GM21381 (cell line): ENCODE data around the gene CHST9.
"Not testable (repeated sequence)": the region's sequence is repeated elsewhere in the genome, so short reads cannot be mapped to it uniquely, and the experiment has no call there.

Source experiments
- ATAC-seq: cut with Tn5 transposase; IDR thresholded peaks from one replicate; pipeline ENCODE4 v1.9.1; 2021; ENCODE audit warnings: mild to moderate bottlenecking, moderate library complexity; ENCODE audit not compliant: unreplicated experiment

CHST9 gene

DNA sequence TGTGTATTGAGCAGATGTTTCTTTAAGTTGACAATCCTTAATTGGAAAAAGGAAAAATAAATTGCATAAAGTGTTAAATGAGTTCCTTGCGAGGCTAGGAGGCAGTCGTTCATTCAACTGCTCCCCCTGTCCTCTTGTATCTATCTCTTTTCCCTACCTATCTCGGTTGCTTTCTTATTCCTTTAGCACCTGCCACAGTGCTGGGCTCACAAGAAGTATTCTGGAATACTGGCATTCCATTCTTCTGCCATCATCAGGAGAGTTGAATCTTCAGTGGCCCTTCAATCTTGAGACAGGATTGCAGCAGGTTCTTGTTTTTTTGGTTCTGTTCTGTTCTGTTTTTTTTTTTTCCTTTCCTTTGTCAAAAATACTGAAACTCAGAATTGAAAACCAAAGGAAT, 176.5 kb downstream of the CHST9 start:
- no peak for ATAC-seq

DNA sequence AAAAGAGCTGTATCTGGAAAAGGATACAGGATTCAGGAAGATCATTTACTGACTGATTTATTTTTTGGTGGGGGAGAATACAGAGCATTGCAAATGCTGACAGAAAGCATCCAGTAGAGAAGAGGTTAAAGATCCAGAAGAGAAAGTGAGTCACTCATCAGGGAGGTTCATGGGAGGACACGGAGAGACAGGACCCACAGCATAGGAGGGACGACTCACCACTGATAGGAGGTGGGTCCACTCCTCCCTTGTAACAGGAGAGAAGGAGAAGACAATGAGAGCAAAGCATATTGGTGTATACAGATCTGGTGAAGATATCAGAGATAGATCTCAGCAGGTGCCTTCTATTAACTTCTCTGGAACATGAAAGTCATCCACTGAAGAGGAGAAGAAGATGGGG, 177.2 kb downstream of the CHST9 start:
- ATAC-seq: no peak

DNA sequence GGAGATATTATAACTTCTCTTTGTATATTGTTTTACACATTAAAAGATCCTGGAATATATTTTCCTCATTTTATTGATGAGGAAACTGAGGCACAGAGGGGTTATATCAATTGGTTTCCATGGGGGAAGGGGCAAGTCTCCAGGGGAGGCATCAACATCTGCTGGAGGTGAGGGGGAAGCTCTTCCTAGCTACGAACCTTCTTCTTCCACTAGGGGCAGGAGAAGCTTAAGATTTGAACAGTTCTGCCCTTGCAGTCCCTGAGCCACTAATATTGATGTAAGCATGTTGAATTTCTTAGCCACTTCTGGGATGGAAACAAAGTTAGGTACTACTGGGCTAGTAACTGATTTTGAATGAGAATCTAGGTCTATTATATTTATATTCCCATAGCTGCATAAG, 179.5 kb downstream of the CHST9 start:
- ATAC-seq: no peak

DNA sequence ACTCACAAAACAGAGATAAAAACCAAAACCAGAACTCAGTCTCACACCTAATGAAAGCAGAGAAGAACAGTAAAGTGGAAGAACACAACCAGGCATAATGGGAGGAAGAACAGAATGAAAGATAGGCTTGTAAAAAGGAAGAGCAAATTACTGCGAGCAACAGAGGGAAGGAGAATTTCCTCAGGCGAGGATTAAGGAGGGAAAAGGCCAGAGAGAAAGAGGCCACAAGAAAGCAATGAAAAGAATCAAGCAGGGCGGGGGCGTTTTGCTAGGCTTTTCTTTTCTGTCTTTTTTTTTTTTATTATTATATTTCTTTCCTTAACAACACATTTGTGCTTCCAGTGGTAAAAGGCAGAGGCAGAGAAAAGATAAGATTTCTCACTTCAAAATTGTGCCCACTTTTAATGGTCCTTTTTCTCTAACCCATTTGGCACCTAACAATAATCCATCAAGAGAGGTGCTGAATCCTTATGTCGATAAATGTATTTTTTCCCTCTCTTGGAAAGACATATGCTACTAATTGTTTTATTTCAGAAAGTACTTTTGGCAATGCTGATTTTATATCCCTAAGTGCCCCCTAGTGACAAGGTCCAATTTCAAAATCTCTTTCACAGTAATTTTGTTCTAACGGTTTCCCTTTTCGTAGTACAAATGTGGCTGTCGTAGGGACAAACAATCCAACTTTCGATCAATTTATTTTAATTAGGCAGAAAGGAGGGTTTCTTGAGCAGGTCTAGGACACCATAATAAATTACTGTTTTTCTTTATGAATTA, 180.9 kb downstream of the CHST9 start:
- ATAC-seq: no peak

DNA sequence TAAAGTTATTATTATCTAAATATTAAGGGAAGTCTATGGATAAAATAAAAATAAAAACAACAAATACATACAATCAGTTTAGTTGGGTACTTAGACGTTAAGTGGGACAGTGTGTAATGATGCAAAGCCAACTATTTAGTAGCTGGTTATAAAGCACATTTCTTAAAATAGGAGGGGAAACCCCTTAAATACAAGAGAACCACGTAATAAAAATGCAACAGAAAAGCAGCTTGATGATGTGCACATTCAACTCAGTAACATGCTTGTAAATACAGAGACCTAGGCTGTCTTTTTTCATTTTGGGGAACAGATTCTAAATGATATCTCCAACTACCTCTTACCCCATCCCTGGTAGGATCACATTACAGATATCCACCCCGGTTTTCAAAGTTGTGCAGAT, 185.3 kb downstream of the CHST9 start:
- ATAC-seq: no peak

DNA sequence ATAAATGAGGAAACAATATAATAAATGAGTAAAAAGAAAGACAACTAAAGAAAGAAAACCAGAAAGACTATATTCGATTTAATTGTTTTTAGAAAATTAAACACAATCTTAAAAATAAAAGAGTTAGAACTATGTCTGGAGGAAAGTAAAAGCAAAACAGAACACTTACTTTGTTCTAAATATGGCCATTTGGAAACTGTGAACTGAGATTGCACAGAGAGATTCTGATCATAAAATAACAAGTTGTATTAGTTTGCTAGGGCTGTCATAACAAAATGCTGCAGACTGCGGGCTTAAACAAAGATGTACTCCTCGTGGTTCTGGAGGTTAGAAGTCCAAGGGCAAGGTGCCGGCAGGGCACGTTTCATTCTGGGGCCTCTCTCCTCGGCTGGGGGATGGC, 191.5 kb downstream of the CHST9 start:
- no peak for ATAC-seq

DNA sequence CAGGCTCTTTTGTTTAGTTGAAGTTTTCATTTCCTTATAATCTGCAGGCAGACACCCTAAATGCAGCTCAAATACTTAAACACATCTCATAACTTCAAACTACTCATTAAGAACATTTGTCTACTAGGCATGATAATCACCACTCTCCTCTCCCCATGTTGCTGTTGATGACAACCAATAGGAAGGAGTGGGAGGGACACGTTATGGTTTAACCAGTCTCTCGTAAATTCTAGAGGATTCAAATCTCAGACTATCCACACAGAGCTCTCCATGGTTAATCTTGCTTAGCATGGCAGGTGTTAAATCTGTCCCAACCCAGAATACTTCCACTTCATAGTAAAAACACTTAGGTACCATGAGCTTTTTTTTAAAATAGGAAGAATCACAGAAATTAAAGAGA, 192.2 kb downstream of the CHST9 start:
- ATAC-seq: peak; percentile 49

DNA sequence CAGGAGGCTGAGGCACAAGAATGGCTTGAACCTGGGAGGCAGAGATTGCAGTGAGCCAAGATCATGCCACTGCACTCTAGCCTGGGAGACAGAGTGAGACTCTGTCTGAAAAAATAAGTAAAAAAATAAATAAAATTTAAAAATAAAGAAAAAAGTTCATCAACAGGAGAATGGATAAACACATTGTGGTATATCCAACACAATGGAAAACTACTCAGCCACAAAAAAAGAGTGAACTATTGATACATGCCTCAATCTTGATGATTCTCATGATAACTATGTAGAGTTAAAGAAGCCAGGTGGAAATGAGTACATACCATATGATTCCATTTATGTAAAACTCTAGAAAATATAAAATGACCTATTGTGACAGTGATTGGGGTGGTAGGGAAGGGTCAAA, 195.3 kb downstream of the CHST9 start:
- ATAC-seq: no peak

DNA sequence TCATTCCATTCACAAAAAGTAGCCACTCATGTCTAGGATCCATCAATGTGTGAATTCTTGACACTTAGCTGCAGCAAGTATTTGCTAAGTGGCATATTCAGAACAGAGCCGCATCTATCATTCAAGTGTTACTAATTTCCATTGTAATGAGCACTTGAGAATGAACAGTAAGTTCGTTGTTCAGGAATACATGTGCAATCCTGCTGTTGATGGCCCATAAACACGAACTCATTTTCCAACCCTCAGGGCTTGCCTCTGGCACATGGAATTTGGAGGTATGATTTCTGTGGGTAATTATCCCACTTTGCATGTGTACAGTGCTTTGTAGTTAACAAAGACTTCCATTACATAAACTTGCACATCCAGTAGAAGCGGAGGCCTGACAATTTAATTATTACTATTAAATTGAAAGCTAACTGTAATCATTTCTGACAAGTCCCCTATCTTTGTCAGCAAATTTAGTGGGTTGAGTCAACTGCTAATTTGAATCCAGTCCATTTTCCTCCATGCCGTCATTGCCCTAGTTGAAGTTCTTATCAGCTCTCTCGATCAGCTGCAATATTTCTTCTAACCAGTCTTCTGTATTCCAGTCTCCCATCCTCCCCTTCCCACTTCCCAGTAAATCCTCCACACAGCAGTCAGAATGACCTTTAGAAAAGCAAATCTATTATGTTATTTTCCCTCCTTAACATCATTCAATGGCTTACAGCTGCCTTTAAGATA, 203.6 kb downstream of the CHST9 start:
- no peak for ATAC-seq

DNA sequence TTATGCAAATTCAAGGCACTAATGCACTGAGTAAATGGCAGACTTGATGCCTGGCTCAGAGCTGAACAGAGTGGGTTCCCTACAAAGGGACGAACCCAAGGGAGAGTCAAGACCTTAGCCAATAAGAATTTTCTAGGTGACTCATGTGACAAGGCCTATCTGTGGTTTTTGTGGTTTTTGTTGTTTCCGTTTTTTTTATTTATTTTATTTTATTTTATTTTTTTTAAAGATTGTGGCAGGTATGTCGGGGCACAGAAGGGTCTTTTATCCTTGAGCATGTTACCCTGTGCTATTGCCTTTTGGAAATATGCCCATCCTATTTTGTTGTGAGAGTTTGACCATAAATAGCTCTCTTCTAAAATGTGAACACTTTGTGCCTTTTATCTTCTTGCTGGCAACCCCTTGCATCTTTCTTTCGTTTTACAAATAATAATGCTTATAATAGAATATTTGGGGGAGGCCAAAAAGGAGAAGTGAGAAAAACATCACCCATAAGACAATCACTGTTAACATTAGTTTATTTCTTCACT, 206.2 kb downstream of the CHST9 start:
- peak; percentile 97 for ATAC-seq

DNA sequence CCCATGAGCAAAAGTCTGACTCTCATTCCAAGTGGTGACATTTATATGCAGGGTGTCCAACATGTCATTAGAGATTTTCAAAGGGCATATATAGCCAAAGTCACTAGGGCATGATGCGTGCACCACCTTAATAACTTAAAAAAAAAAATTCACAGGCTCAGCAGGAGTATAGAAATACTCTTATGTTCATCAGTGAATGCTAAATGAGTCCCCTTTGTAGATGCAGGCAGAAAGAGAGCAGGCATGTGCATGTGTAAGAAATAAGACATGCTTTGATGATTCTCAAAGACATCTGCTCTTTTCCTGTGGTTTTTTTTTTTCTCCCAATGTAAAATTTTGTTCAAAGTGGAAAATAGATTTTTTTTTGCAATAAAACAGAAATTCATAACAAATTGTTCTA, 207.3 kb downstream of the CHST9 start:
- no peak for ATAC-seq

DNA sequence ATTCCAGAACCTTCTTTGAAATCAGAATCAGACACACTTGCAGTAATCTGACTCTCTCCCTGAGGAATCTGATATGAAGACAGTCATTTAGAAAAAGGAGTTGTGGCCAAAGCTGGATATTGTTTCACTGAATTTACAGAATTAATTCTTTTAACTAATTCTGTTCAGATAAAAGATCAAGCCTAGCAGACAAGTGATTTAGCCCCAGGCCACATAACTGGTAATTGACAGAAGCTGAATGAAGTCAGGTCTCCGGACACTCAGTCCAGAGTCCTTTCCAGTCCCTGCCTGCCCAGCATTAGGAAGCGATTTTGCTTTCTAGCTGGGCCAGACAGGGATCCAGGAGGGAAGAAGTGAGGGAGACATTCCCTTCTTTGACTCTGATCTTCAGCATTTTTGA, 208.9 kb downstream of the CHST9 start:
- ATAC-seq: no peak

DNA sequence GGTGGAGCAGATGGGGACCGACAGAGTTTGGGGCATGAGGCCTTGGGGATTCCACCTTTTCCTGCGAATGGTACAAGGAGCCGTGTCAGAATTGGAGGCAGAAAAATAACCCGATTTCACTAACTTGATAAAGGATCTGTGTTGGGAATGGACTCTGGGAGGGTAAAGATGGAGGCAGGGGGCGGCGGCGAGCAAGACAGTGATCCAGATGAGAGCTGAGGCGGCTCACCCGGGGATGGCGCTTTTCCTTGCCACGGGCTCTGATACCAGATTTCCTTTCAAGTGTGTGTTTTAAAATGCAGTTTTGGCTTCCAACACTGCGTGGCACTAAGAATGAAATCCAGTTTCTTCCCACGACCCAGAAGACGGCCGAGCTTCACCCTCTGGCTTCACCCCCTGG, 212.6 kb downstream of the CHST9 start:
- not testable (repeated sequence) for ATAC-seq

DNA sequence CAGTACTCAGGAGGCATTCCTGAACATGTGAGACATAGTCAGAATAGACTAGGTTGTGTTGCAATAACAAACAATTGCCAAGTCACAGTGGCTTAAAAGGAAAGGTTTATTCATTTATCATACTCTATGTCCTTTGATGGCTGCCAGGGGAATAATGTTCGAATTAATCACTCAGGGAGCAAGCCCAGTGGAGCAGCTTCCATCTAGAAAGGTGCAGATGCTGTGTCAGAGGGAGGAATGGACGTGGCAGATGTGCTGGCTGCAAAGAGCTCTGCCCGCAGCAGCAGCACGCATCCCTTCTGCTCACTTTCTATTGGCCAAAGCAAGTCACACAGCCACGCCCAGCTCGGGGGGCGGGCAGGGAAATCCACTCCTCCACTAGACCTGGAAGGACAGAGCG, 213.7 kb downstream of the CHST9 start:
- no peak for ATAC-seq

DNA sequence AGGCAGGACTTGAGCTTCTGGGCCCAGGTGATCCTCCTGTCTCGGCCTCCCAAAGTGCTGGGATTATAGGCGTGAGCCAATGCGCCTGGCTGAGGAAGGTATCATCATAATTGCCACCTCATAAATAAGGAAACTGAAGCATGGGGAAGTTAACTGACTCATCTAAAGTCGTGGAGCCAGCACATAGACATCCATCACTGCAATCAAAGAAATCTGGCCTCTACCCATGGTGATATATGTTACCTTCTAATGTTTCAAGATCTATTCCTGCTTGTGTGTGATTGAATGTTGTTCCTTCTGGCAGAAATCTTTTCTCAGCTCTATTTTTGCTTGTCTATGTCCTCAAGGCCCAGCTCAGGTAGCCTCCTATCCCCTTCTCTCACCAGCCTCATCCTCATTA, 214.5 kb downstream of the CHST9 start:
- no peak for ATAC-seq

DNA sequence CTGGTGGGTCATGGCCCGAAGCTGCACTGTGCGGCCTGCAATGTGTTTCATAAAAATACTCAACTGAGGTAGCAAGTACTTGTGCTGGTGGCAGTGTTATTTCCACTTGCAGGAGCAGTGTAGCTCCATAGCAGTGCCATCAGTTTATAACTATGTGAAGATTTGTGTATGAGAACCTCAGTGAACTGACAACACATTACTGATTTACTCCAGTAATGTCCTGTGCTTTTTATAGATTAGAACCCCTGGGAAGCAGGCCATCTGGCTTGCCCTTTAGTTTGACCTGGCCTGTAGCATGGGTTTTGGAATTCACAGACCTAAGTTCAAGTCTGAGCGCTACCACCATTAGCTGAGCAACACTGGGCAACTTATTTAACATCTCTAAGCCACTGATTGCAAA, 219.9 kb downstream of the CHST9 start:
- no peak for ATAC-seq

DNA sequence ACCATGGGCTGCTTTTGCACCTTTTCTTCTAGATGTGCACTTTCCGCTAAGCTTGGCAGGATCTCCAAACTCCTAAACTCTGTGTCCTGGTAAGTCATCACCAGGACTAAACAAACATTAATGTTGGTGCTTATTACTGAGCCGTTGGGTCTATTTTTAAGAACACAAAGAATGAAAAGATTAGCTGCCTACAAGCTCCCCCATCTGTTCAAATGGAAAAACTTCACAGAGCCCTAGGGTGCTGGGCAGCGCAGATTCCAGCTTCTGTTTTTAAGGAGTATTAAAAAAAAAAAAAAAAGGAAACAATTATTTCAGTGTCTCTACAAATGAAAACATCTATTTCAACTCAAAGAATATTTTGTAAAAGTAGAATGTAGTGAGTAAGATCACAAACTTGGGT, 221.8 kb downstream of the CHST9 start:
- ATAC-seq: no peak

DNA sequence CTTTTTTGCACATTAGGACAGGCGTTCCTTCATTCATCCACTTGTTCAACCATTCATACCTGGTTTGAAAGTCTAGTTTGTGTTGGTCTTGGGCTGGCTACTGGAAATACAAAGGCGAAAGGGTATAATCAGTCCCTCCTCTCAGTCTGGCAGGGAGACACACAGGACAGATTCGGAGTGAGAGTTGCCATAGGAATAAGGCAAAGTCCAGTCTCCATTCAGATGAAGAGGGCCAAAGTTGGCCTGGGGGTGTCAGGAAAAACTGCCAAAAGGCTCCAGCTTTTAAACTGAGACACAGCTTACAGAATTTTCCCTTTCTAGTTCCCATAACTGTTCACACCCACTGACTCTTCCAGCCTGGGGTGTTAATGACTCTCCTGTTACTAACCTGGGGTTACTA, 223.3 kb downstream of the CHST9 start:
- ATAC-seq: no peak

DNA sequence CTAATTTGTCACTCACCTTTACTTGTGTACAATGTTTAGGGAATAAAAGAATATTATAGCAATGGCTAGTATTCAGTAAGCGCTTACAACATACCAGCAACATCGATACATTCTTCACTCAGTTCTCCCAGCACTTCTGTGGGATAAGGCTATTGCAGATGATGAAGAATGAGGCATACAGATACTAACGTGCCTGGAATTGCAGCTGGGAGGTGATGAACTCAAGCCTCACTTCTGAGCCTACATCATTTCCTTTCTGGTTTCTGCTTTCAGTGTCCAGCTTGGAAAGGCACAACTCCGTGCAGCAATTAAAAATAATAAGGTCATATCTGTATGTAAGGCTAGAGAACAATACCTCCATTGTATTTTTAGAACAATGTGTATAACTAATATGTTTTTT, 224.2 kb downstream of the CHST9 start:
- ATAC-seq: no peak

DNA sequence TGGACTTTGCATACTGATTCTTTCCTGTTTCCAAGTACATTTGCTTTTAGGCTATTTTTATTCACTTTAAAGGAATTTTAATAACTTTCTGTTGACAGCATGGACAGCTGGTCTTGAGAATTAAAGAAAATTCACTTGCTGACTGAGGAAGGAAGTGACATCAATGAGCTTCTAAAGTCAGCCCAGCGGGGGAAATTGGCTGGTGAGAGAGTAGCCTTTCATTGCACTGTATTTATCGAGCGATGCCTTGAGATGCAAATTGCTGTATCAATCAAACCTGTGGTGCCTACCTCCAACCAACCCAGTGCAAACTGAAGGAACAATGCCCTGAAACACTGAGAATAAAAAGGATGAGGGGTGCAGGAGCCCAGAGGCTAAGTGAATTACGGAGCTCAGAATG, 228.2 kb downstream of the CHST9 start:
- ATAC-seq: no peak

DNA sequence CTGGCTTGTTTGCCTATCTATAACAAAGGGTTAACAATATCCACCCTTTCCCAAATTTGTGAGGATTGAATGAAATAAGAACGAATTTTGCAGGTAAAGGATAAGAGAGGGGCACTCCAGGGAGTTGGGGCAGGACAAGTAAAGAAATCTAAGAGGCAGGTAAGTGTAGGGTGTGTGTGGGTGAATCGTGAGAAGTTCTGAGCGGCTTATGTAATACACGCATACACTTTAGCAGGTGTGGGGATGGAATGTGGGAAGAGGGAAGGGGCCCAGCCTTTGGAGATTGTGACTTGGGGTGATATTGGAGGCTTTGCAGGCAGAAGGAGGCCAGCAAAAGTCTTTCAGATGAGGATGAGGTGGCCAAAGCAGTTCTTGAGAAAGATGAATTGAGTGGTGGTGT, 236.4 kb downstream of the CHST9 start:
- ATAC-seq: no peak

DNA sequence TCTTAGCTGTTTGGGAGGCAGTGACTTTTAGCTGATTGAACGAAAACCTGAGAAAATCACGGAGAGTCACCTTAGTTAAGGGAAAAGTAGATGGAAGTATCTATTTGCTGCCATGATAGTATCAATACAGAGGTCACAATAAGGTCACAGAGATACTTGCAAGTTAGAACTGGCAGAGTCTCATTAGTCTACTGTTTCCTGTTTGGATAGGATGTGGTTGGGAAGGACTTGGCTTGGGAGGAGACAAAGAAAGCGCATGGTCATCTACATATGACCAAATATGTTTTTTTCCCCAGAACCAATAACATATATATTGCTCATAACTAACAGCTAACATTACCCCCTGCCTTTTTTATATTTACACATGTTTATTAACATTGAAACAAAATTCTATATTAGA, 241.2 kb downstream of the CHST9 start:
- ATAC-seq: no peak
